Prostate gland (tissue), 2 donors: ENCODE measurements around the gene MAGI2.

Experiments used
- POLR2AphosphoS5 ChIP-seq: sonication (generic); formaldehyde crosslinking; IDR thresholded peaks from one replicate; pipeline ENCODE4 v1.6.1; 2017; ENCODE audit warnings: antibody characterized with exemption
- TF ChIP-seq, protein P1 (sequence below), 4 experiments: fragments of 200-600 bp in 2 of 4; fragments of 450-650 bp in 2 of 4; sonication (generic) in 2 of 4; IDR thresholded peaks; 1 replicate in 3 of 4; 2 replicates in 1 of 4; pipeline ENCODE4 v1.5.1; 2016 to 2019; ENCODE audit warnings: antibody characterized with exemption in 4 of 4, mild to moderate bottlenecking in 2 of 4, moderate library complexity in 2 of 4

GRCh38 chr7:78588393-78588792 is 865.1 kb downstream of the MAGI2 start:
- TF ChIP-seq, protein P1, sequence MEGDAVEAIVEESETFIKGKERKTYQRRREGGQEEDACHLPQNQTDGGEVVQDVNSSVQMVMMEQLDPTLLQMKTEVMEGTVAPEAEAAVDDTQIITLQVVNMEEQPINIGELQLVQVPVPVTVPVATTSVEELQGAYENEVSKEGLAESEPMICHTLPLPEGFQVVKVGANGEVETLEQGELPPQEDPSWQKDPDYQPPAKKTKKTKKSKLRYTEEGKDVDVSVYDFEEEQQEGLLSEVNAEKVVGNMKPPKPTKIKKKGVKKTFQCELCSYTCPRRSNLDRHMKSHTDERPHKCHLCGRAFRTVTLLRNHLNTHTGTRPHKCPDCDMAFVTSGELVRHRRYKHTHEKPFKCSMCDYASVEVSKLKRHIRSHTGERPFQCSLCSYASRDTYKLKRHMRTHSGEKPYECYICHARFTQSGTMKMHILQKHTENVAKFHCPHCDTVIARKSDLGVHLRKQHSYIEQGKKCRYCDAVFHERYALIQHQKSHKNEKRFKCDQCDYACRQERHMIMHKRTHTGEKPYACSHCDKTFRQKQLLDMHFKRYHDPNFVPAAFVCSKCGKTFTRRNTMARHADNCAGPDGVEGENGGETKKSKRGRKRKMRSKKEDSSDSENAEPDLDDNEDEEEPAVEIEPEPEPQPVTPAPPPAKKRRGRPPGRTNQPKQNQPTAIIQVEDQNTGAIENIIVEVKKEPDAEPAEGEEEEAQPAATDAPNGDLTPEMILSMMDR (IDR thresholded peaks at IDR 0.05) = no peak
- no peak for TF ChIP-seq POLR2AphosphoS5
